Suppressor macrophage treated with lipopolysaccharide for 1 hour (primary cell): Measurements from ENCODE around the gene CDCA7L.
"Not testable (repeated sequence)": the region's sequence is repeated elsewhere in the genome, so short reads cannot be mapped to it uniquely, and the experiment has no call there.

Experiments used
- DNase-seq, 3 donors: peaks; one replicate each; pipeline ENCODE4 v3.0.0-alpha.2; 2020 to 2022

The CDCA7L gene

GRCh38 chr7:21903020-21903786 lies 42.5 kb downstream of the CDCA7L start:
- DNase-seq, result no peak

GRCh38 chr7:21902240-21902639 lies 43.5 kb downstream of the CDCA7L start:
- DNase-seq, result no peak

GRCh38 chr7:21898265-21898930 lies 47.3 kb downstream of the CDCA7L start:
- peak; percentile 33 to 65 (median 41) for DNase-seq

GRCh38 chr7:21893401-21893800 lies 52.3 kb downstream of the CDCA7L start:
- no peak for DNase-seq

- DNase-seq, result no peak
Measured at GRCh38 chr7:21891291-21891690, 54.4 kb downstream of the CDCA7L start.

- DNase-seq, result no peak
Measured at GRCh38 chr7:21887779-21888178, 57.9 kb downstream of the CDCA7L start.

- DNase-seq, result no peak
Measured at GRCh38 chr7:21887353-21887752, 58.3 kb downstream of the CDCA7L start.

- DNase-seq, result no peak
Measured at GRCh38 chr7:21886396-21886795, 59.3 kb downstream of the CDCA7L start.

- DNase-seq, result no peak
Measured at GRCh38 chr7:21884496-21884895, 61.2 kb downstream of the CDCA7L start.

GRCh38 chr7:21883501-21883900 lies 62.2 kb downstream of the CDCA7L start:
- DNase-seq, result not testable (repeated sequence)

- no peak for DNase-seq
Measured at GRCh38 chr7:21883069-21883468, 62.6 kb downstream of the CDCA7L start.

- no peak for DNase-seq
Measured at GRCh38 chr7:21869785-21870402, 75.8 kb downstream of the CDCA7L start.

GRCh38 chr7:21868576-21868850 lies 77.2 kb downstream of the CDCA7L start:
- DNase-seq, result no peak

GRCh38 chr7:21867816-21868575 lies 77.7 kb downstream of the CDCA7L start:
- no peak for DNase-seq

GRCh38 chr7:21867226-21867625 lies 78.5 kb downstream of the CDCA7L start:
- no peak for DNase-seq

GRCh38 chr7:21866731-21867130 lies 79.0 kb downstream of the CDCA7L start:
- no peak for DNase-seq

- DNase-seq, result not testable (repeated sequence)
Measured at GRCh38 chr7:21865631-21866204, 80.0 kb downstream of the CDCA7L start.

GRCh38 chr7:21851559-21851967 lies 94.1 kb downstream of the CDCA7L start:
- no peak for DNase-seq
